Activated CD4-positive, alpha-beta T cell treated with anti-CD3 and anti-CD28 coated beads for 48 hours (primary cell): ENCODE data around the gene LCLAT1.
"Not testable (repeated sequence)": the region's sequence is repeated elsewhere in the genome, so short reads cannot be mapped to it uniquely, and the experiment has no call there.

Source experiments
- DNase-seq: peaks from one replicate; pipeline ENCODE4 v3.0.0-alpha.2; 2020

Gene LCLAT1

GRCh38 chr2:30456106-30456505 is 9.1 kb downstream of the LCLAT1 start:
- no peak for DNase-seq

GRCh38 chr2:30456579-30456978 is 9.5 kb downstream of the LCLAT1 start:
- no peak for DNase-seq

GRCh38 chr2:30457296-30457695 is 10.2 kb downstream of the LCLAT1 start:
- DNase-seq: no peak

GRCh38 chr2:30459140-30459539 is 12.1 kb downstream of the LCLAT1 start:
- DNase-seq: no peak

- no peak for DNase-seq
Observed at GRCh38 chr2:30462131-30462857, 15.2 kb downstream of the LCLAT1 start.

- DNase-seq: no peak
Observed at GRCh38 chr2:30463535-30463934, 16.5 kb downstream of the LCLAT1 start.

- DNase-seq: no peak
Observed at GRCh38 chr2:30464544-30465170, 17.6 kb downstream of the LCLAT1 start.

GRCh38 chr2:30465171-30465545 is 18.1 kb downstream of the LCLAT1 start:
- no peak for DNase-seq

- no peak for DNase-seq
Observed at GRCh38 chr2:30466216-30466615, 19.2 kb downstream of the LCLAT1 start.

GRCh38 chr2:30467062-30467826 is 20.2 kb downstream of the LCLAT1 start:
- not testable (repeated sequence) for DNase-seq

- no peak for DNase-seq
Observed at GRCh38 chr2:30470426-30470825, 23.4 kb downstream of the LCLAT1 start.

- no peak for DNase-seq
Observed at GRCh38 chr2:30472326-30472725, 25.3 kb downstream of the LCLAT1 start.

GRCh38 chr2:30475542-30475941 is 28.5 kb downstream of the LCLAT1 start:
- DNase-seq: no peak

GRCh38 chr2:30476636-30477035 is 29.6 kb downstream of the LCLAT1 start:
- no peak for DNase-seq

GRCh38 chr2:30480703-30481322 is 33.8 kb downstream of the LCLAT1 start:
- no peak for DNase-seq

GRCh38 chr2:30481323-30481800 is 34.3 kb downstream of the LCLAT1 start:
- DNase-seq: no peak

- DNase-seq: no peak
Observed at GRCh38 chr2:30482011-30482410, 35.0 kb downstream of the LCLAT1 start.

- no peak for DNase-seq
Observed at GRCh38 chr2:30484145-30484544, 37.1 kb downstream of the LCLAT1 start.

- DNase-seq: no peak
Observed at GRCh38 chr2:30484995-30485394, 37.9 kb downstream of the LCLAT1 start.

- peak; percentile 7 for DNase-seq
Observed at GRCh38 chr2:30486655-30487054, 39.6 kb downstream of the LCLAT1 start.

GRCh38 chr2:30487603-30488002 is 40.6 kb downstream of the LCLAT1 start:
- no peak for DNase-seq

GRCh38 chr2:30488012-30488659 is 41.1 kb downstream of the LCLAT1 start:
- DNase-seq: no peak

GRCh38 chr2:30491225-30491624 is 44.2 kb downstream of the LCLAT1 start:
- DNase-seq: no peak
